IPS-20b (cell line): ENCODE data around the gene MYBPHL.

Source experiments
- H3K27ac ChIP-seq: one replicate; pipeline ENCODE4 v1.5.1; 2013; ENCODE audit warnings: low read length
- H3K27me3 ChIP-seq: 2 replicates; pipeline ENCODE4 v1.6.1; 2013; ENCODE audit warnings: mild to moderate bottlenecking, low read length, inconsistent platforms; ENCODE audit not compliant: insufficient read depth
- H3K36me3 ChIP-seq: 2 replicates; pipeline ENCODE4 v1.6.1; 2013; ENCODE audit warnings: low read depth, mild to moderate bottlenecking, inconsistent platforms, low read length, moderate library complexity; ENCODE audit not compliant: insufficient read depth
- H3K4me1 ChIP-seq: 2 replicates; pipeline ENCODE4 v1.6.1; 2013; ENCODE audit warnings: mild to moderate bottlenecking, control low read depth, inconsistent platforms, low read length, moderate library complexity; ENCODE audit not compliant: insufficient read depth
- H3K4me3 ChIP-seq: 2 replicates; pipeline ENCODE4 v1.5.1; 2013; ENCODE audit warnings: mild to moderate bottlenecking, low read length, inconsistent platforms
- H3K9ac ChIP-seq: 2 replicates; pipeline ENCODE4 v1.6.1; 2013; ENCODE audit warnings: low read depth, mild to moderate bottlenecking, inconsistent platforms, low read length, moderate library complexity
- H3K9me3 ChIP-seq: 2 replicates; pipeline ENCODE4 v1.6.1; 2013; ENCODE audit warnings: mild to moderate bottlenecking, low read depth, low read length, inconsistent platforms; ENCODE audit not compliant: insufficient read depth

Gene MYBPHL

GRCh38 chr1:109274533-109275476, 32.0 kb downstream of the MYBPHL start:
- Histone ChIP-seq H3K9me3 (no peaks in the 10 kb centered on the region), H3K9ac (no peak overlapping the region), H3K4me3 (no peak overlapping the region; the same call in 1 of the 2 replicates), H3K27me3 (no peaks in the 10 kb centered on the region), H3K27ac (no peak overlapping the region), H3K4me1 (peaks cover 3% of the 10 kb centered on the region; the same call in 1 of the 2 replicates), H3K36me3 (peaks cover 49% of the 10 kb centered on the region)

- Histone ChIP-seq H3K4me1 (peaks cover 3% of the 10 kb centered on the region; the same call in 1 of the 2 replicates), H3K27me3 (no peaks in the 10 kb centered on the region), H3K27ac (no peak overlapping the region), H3K4me3 (no peak overlapping the region), H3K9ac (no peak overlapping the region), H3K36me3 (peaks cover 51% of the 10 kb centered on the region), H3K9me3 (no peaks in the 10 kb centered on the region)
These were observed 33.1 kb downstream of the MYBPHL start for GRCh38 chr1:109273570-109274288.

GRCh38 chr1:109272831-109273547, 33.8 kb downstream of the MYBPHL start:
- no peak overlapping the region for H3K27ac ChIP-seq
- no peaks in the 10 kb centered on the region for H3K27me3 ChIP-seq
- no peak overlapping the region for H3K4me3 ChIP-seq
- no peak overlapping the region for H3K9ac ChIP-seq
- H3K36me3 ChIP-seq, result peaks cover 49% of the 10 kb centered on the region
- H3K4me1 ChIP-seq, result peaks cover 3% of the 10 kb centered on the region; the same call in 1 of the 2 replicates
- H3K9me3 ChIP-seq, result no peaks in the 10 kb centered on the region

GRCh38 chr1:109272021-109272799, 34.6 kb downstream of the MYBPHL start:
- Histone ChIP-seq H3K9me3 (no peaks in the 10 kb centered on the region), H3K36me3 (peaks cover 51% of the 10 kb centered on the region), H3K4me1 (peaks cover 3% of the 10 kb centered on the region; the same call in 1 of the 2 replicates), H3K27ac (no peak overlapping the region), H3K4me3 (no peak overlapping the region), H3K9ac (no peak overlapping the region), H3K27me3 (no peaks in the 10 kb centered on the region)

- no peak overlapping the region for H3K9ac ChIP-seq
- no peak overlapping the region for H3K4me3 ChIP-seq
- no peaks in the 10 kb centered on the region for H3K9me3 ChIP-seq
- peaks cover 3% of the 10 kb centered on the region; the same call in 1 of the 2 replicates for H3K4me1 ChIP-seq
- no peaks in the 10 kb centered on the region for H3K27me3 ChIP-seq
- no peak overlapping the region for H3K27ac ChIP-seq
- peaks cover 52% of the 10 kb centered on the region for H3K36me3 ChIP-seq
These were observed 35.4 kb downstream of the MYBPHL start for GRCh38 chr1:109271458-109271857.

- peaks cover 56% of the 10 kb centered on the region for H3K36me3 ChIP-seq
- no peak overlapping the region for H3K27ac ChIP-seq
- no peaks in the 10 kb centered on the region for H3K27me3 ChIP-seq
- H3K4me3 ChIP-seq, result no peak overlapping the region
- H3K9me3 ChIP-seq, result no peaks in the 10 kb centered on the region
- H3K9ac ChIP-seq, result no peak overlapping the region
- H3K4me1 ChIP-seq, result peaks cover 3% of the 10 kb centered on the region; the same call in 1 of the 2 replicates
These were observed 36.0 kb downstream of the MYBPHL start for GRCh38 chr1:109270623-109271317.

- Histone ChIP-seq H3K9me3 (no peaks in the 10 kb centered on the region), H3K36me3 (peaks cover 63% of the 10 kb centered on the region), H3K4me3 (no peak overlapping the region), H3K27ac (no peak overlapping the region), H3K27me3 (no peaks in the 10 kb centered on the region), H3K9ac (no peak overlapping the region), H3K4me1 (0 out of 2 replicates have a peak, but pooled peaks cover 3% of the 10 kb centered on the region)
These were observed 36.7 kb downstream of the MYBPHL start for GRCh38 chr1:109269981-109270622.

- H3K4me1 ChIP-seq, result 0 out of 2 replicates have a peak, but pooled peaks cover 3% of the 10 kb centered on the region
- no peak overlapping the region for H3K9ac ChIP-seq
- H3K9me3 ChIP-seq, result no peaks in the 10 kb centered on the region
- H3K36me3 ChIP-seq, result peaks cover 70% of the 10 kb centered on the region
- H3K27ac ChIP-seq, result no peak overlapping the region
- no peaks in the 10 kb centered on the region for H3K27me3 ChIP-seq
- no peak overlapping the region for H3K4me3 ChIP-seq
These were observed 37.4 kb downstream of the MYBPHL start for GRCh38 chr1:109269212-109269980.

- Histone ChIP-seq H3K9ac (no peak overlapping the region), H3K36me3 (peaks cover 71% of the 10 kb centered on the region), H3K4me3 (no peak overlapping the region), H3K4me1 (no peaks in the 10 kb centered on the region), H3K27ac (no peak overlapping the region), H3K27me3 (no peaks in the 10 kb centered on the region), H3K9me3 (no peaks in the 10 kb centered on the region)
These were observed 38.2 kb downstream of the MYBPHL start for GRCh38 chr1:109268431-109269211.
